Stimulated activated CD8-positive, alpha-beta memory T cell treated with anti-CD3 and anti-CD28 coated beads, Interleukin-7, amount 100 ng/mL, for 48 hours (primary cell): ENCODE data around the gene RBM18.

Experiments
- DNase-seq, 2 donors: peaks; one replicate each; pipeline ENCODE4 v3.0.0-alpha.2; 2020; ENCODE audit warnings: low read depth in 1 of 2; ENCODE audit errors: extremely low read depth in 1 of 2

The RBM18 gene

GRCh38 chr9:122261469-122261881 is 3.2 kb downstream of the RBM18 start:
- DNase-seq, result no peak

GRCh38 chr9:122258886-122259415 is 5.7 kb downstream of the RBM18 start:
- no peak for DNase-seq

- no peak for DNase-seq
Measured at GRCh38 chr9:122256206-122256605, 8.4 kb downstream of the RBM18 start.

GRCh38 chr9:122254761-122255160 is 9.9 kb downstream of the RBM18 start:
- no peak for DNase-seq

GRCh38 chr9:122252796-122253195 is 11.8 kb downstream of the RBM18 start:
- no peak for DNase-seq

- no peak for DNase-seq
Measured at GRCh38 chr9:122251351-122251750, 13.3 kb downstream of the RBM18 start.

GRCh38 chr9:122248448-122248865 is 16.2 kb downstream of the RBM18 start:
- DNase-seq, result no peak

GRCh38 chr9:122246666-122247065 is 18.0 kb downstream of the RBM18 start:
- DNase-seq, result no peak

- no peak for DNase-seq
Measured at GRCh38 chr9:122244349-122244748, 20.3 kb downstream of the RBM18 start.

GRCh38 chr9:122239722-122240121 is 24.9 kb downstream of the RBM18 start:
- DNase-seq, result no peak

GRCh38 chr9:122236681-122237080 is 28.0 kb downstream of the RBM18 start:
- no peak for DNase-seq

GRCh38 chr9:122234022-122234748 is 30.5 kb downstream of the RBM18 start:
- DNase-seq, result no peak

- no peak for DNase-seq
Measured at GRCh38 chr9:122232796-122233306, 31.8 kb downstream of the RBM18 start.

- DNase-seq, result no peak
Measured at GRCh38 chr9:122229485-122229837, 35.2 kb downstream of the RBM18 start.

GRCh38 chr9:122228568-122229484 is 35.8 kb downstream of the RBM18 start, which contains the start of gene LHX6:
Gene LHX6, minus strand, starts transcription at chr9:122228957. Its CDS starts 217 bp downstream, at chr9:122228740.
- no peak for DNase-seq

- DNase-seq, result no peak
Measured at GRCh38 chr9:122228191-122228567, 36.5 kb downstream of the RBM18 start.

GRCh38 chr9:122227575-122227900 is 37.1 kb downstream of the RBM18 start:
- DNase-seq, result no peak

GRCh38 chr9:122226758-122227574 is 37.7 kb downstream of the RBM18 start:
- DNase-seq, result no peak

GRCh38 chr9:122226142-122226757 is 38.4 kb downstream of the RBM18 start:
- no peak for DNase-seq
